22Rv1 (cell line): ENCODE results near the gene MOSPD2.

Source experiments
- H3K27ac ChIP-seq: fragments of 450-650 bp; 2 replicates; pipeline ENCODE4 v1.5.1; 2017
- CTCF ChIP-seq: fragments of 450-650 bp; IDR thresholded peaks from 2 replicates; pipeline ENCODE4 v1.5.1; 2017; ENCODE audit warnings: mild to moderate bottlenecking
- ZFX ChIP-seq: fragments of 450-650 bp; IDR thresholded peaks from 2 replicates; pipeline ENCODE4 v1.6.1; 2017; ENCODE audit warnings: antibody characterized with exemption, borderline replicate concordance

MOSPD2 gene

GRCh38 chrX:14963447-14964236 is 90.4 kb downstream of the MOSPD2 start:
- no peak overlapping the region for H3K27ac ChIP-seq
- TF ChIP-seq ZFX: no peak
- no peak for TF ChIP-seq CTCF

- TF ChIP-seq ZFX: no peak
- no peak for TF ChIP-seq CTCF
- H3K27ac ChIP-seq: no peak overlapping the region
Measured at GRCh38 chrX:14964500-14964899, 91.3 kb downstream of the MOSPD2 start.
